RKO (cell line): ENCODE data around the gene CYP2S1.
"Not testable (repeated sequence)": the region's sequence is repeated elsewhere in the genome, so short reads cannot be mapped to it uniquely, and the experiment has no call there.

ENCODE experiments used
- DNase-seq: peaks from one replicate; pipeline ENCODE4 v3.0.0-alpha.2; 2016; ENCODE audit warnings: low spot score

The CYP2S1 gene, protein sequence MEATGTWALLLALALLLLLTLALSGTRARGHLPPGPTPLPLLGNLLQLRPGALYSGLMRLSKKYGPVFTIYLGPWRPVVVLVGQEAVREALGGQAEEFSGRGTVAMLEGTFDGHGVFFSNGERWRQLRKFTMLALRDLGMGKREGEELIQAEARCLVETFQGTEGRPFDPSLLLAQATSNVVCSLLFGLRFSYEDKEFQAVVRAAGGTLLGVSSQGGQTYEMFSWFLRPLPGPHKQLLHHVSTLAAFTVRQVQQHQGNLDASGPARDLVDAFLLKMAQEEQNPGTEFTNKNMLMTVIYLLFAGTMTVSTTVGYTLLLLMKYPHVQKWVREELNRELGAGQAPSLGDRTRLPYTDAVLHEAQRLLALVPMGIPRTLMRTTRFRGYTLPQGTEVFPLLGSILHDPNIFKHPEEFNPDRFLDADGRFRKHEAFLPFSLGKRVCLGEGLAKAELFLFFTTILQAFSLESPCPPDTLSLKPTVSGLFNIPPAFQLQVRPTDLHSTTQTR

GRCh38 chr19:41192574-41193429 lies at the start of gene CYP2S1:
Gene CYP2S1 (plus strand): TSS chr19:41193219. CDS start chr19:41193265, 46 bp downstream.
- DNase-seq: no peak

- peak; percentile 80 for DNase-seq
Observed at GRCh38 chr19:41144403-41144802, 48.6 kb upstream of the CYP2S1 start.

DNA sequence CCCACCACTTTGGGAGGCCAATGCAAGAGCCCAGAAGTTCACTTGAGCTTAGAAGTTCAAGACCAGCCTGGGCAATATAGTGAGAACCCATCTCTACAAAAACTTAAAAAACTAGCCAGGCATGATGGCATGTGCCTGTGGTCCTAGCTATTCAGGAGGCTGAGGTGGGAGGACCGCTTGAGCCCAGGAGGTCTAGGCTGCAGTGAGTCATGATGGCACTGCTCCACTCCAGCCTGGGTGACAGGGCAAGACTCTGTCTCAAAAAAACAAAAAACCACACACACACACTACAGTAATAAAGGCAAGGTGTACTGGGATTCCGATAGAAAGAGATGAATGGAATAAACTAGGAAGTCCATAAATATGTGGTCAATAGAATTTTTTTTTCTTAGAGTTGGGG lies 43.2 kb upstream of the CYP2S1 start:
- no peak for DNase-seq

DNA sequence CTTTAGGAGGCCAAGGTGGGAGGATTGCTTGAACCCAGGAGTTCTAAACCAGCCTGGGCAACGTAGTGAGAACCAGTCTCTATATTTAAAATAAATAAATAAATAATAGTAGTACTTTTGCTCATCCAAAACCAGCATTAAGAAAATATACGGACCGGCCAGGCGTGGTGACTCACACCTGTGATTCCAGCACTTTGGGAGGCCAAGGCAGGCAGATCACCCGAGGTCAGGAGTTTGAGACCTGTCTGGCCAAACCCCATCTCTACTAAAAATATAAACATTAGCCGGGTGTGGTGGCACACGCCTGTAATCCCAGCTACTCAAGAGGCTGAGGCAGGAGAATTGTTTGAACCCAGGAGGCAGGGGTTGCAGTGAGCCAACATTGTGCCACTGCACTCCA lies 42.0 kb upstream of the CYP2S1 start:
- not testable (repeated sequence) for DNase-seq

GRCh38 chr19:41154060-41154459 lies 39.0 kb upstream of the CYP2S1 start:
- DNase-seq: no peak

DNA sequence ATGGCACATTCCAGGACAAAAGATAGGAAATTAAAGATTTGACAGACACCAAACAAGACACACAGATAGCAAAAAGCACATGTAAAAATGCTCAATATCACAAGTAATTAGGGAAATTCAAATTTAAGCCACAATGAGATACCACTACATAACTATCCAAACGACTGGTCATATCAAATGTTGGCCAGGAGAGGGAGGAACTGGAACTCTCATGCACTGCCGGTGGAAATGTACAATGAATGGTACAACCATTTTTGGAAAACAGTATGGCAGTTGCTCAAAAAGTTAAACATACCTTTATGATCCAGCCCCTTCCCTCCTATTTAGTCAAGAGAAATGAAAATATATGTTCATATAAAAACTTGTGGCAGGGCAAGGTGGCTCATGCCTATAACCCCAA lies 36.8 kb upstream of the CYP2S1 start:
- peak; percentile 13 for DNase-seq

GRCh38 chr19:41159881-41160280 lies 33.1 kb upstream of the CYP2S1 start:
- DNase-seq: no peak

DNA sequence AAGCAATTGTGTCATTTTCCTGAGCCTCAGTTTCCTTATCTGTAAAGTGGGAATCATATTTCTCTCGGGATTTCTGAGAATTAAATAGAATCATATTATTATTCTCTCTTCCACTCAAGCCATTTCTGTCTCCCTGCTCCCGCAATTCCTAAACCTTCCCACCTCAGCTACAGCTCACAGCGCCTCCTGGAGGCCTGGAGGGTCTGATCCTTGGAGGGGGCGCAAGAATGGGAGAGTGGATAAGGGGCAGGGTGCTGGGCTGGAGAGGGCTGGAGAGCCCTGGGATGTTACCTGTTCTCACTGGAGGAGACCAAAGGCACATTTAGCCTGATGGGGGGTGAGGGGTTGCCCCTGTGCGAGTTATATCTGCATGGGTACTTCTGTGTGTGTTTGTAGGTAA lies 31.1 kb upstream of the CYP2S1 start:
- DNase-seq: peak; percentile 20

DNA sequence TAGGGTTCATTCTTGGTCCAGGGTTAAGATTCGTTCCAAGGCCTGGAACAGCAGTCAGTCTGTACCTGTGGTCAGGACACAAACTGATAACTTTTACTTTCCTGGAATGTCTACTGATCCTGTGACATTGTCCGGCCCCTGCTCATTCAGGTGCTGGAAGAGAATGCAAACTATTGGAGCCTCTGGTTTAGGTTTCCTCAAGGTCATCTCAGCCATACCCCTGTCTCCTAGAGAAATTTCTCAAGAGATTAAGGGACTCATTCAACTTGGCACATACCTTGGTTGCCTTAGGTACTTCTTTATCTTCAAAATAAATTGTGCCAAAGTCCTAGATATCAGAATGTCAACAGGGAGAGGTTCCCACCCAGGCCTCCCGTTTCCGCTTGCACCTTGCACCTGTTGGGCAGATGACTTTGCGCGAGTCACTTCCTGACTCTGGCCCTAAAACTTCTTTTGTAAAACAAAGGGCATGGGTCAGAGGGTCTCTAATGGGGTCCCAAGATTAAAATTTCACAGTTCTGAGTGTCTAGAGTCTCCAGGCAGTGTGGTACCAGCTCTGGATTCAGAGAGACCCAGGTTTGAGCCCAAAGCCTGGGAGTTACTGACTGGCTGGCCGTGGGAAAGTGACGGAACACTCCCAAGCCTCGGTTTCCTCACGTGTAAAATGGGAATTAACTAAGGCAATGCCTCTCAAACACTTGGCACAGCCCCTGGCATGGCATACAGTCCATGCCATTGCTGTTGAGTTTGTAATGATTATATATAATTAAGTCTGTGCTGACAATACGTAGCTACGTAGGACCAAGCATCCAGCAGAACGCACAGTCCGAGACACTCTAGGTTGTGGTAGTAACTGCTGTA lies 25.8 kb upstream of the CYP2S1 start:
- no peak for DNase-seq

- DNase-seq: no peak
Observed at GRCh38 chr19:41172297-41173164, 20.5 kb upstream of the CYP2S1 start.

- no peak for DNase-seq
Observed at GRCh38 chr19:41174297-41174928, 18.6 kb upstream of the CYP2S1 start.

GRCh38 chr19:41175801-41176777 lies 16.9 kb upstream of the CYP2S1 start:
- peak; percentile 37 for DNase-seq

GRCh38 chr19:41180173-41180572 lies 12.8 kb upstream of the CYP2S1 start:
- DNase-seq: not testable (repeated sequence)

- no peak for DNase-seq
Observed at GRCh38 chr19:41186971-41187883, 5.8 kb upstream of the CYP2S1 start.

DNA sequence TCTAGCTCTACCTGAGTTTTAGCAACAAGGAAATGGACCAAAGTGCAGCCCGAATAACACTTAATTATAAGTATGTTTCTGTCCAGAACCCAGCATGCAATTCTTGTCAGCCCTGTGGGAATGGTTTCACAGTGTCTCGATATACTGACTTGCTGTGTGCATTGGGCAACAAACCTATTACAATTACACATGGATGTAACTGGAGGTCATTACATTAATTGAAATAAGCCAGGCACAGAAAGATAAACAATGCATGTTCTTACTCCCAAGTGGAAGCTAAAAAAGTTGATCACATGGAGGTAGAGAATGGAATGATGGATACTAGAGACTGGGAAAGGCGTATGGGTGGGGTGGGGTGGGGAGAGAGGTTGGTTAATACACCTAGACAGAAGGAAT lies 5.1 kb upstream of the CYP2S1 start:
- DNase-seq: no peak

DNA sequence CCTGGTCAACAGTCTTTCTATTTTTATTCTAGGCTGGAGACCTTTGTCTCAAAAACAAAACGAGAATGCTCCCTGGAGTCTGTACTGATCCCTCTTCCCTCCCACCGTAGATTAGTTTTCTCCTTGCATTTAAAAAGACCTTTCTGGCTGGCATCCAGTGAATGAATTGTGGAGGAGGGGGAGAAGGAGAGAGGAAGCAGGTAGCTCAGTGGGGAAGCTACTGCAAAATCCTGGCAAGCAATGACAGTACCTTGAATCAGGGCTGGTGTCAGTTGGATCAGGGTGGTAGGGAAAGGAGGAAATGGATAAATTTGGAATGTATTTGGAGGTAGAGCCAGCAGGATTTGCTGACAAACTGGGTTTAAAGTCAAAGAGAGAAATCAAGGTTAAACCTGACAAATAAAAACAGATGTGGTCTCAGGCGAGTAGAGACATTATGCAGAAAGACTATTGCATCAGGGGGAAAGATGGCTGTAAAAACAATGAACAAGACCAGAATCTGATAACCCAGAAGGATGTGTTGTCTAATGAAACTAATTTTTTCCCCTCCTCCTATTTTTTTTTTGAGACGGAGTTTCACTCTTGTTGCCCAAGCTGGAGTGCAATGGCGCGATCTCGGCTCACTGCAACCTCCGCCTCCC lies 3.5 kb upstream of the CYP2S1 start:
- no peak for DNase-seq

DNA sequence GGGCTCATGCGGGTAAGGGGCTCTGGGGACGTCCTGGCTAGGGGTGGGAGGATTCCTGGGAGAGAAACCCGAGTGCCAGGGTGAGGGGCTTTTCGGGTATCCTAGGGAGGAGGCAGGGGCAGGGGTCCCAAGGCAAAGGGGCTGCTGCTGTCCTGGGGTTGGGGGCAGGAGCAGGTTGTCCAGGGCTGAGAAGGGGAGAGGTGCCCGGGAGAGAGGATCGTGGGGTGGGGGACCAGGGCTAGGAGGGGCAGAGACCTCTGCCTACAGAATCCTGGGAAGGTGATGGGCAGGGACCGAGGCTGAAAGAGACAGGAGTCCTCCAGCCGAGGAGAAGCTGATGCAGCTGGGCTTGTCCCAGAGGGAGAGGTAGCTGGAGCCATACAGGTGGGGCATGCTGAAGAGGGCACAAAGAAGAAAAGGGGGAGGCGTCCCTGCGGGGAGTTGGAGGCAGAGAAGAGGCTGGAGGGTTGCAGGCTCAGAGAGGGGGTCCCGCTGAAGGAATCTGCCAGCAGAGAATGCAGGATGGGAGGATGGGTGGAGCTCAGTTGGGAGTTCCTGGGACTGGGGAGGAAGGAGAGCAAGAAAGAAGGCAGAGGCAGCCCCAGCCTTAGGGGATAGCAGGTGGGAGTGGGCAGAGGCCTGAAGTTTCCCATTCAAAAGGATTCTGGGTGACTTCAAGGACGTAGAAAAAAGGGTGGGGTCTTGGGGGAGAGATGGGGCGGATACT lies 574 bp downstream of the CYP2S1 start:
- no peak for DNase-seq
